GM19372 (cell line): ENCODE results near the gene VIT.

ENCODE experiments used
- ATAC-seq: cut with Tn5 transposase; IDR thresholded peaks from one replicate; pipeline ENCODE4 v1.9.1; 2021; ENCODE audit warnings: mild to moderate bottlenecking, low read depth, moderate library complexity; ENCODE audit not compliant: unreplicated experiment

Gene VIT

DNA sequence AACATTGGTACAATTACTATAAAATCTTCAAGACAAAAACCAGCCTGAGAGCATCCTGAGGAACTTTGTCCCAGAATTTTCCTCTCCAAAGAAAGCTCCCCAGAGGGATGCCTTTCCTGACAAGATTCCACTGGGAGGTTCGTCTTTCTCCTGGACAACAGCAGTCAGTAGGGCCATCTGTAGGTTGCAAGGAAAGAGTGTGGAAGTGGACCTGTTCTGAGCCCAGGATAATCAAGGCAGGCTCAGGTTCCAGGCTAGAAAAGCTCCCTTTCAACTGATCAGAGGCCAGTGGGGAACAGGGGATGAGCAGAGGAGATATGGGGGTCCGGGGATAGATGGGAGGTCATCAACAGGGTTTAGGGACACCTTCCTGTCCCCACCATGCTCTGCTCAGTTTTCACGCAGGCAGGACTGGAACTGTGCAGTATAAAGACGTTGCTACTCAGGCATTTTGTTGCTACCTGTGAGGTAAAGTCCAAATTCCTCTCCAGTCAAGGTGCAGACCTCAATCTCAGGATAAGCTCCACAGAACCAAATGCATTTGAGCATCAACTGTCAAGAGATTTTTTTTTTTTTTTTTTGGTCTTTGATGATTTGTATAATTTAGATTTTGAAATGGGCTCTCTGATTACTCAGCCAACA, 143.6 kb downstream of the VIT start:
- ATAC-seq, result no peak

DNA sequence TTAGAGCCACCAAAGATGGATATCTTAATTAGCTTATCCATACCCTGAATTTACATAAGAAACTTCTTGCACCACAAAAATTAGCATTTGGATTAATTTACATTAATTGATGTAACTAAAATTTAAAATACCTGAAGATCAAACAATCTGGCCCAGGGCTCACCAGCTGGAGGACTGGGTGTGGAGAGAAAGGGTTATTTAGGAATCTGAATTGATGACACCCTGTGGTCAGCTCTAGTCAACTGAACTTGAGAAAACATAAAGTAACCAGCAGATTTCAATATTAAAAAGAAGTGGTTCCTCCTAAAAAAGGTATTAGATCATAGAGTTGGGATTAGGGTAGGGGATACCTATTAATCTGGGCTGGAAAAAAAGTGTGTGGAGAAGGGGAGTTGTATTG, 147.3 kb downstream of the VIT start:
- no peak for ATAC-seq

DNA sequence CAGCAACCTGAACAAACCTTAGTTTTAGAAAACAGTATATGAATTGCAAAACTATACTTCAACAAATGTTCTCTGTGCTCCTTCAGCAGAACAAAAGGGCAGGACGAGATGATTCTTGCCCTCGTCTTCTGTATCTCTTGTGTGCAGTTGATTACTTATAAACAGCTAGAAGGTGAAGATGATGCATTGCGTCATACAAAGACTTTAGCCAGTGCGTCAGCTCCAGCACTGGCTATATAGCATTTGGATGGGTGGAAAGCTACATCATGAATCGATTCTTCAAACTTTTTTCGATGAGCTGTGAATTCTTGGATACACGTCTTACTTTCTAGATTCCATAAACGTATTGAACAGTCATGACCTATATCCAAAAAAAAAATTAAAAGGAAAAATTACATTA, 152.8 kb downstream of the VIT start:
- no peak for ATAC-seq

DNA sequence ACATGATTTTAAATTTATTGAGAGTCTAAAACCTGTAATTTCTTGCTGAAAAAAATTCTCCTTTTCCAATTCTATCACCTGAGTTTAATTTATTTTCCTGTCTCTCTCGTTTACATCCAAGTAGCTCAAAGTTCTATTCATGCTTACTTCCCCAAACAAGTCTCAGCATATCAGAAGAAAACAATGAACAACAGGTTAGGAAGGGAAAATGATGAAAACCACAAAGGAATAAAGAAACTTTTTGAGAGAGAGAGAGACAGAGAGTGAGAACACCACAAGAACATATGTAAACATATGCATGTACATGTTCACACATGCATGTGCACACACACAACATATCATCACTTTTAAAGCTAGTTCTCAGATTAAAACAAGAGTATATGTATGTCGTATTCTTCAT, 157.7 kb downstream of the VIT start:
- no peak for ATAC-seq

DNA sequence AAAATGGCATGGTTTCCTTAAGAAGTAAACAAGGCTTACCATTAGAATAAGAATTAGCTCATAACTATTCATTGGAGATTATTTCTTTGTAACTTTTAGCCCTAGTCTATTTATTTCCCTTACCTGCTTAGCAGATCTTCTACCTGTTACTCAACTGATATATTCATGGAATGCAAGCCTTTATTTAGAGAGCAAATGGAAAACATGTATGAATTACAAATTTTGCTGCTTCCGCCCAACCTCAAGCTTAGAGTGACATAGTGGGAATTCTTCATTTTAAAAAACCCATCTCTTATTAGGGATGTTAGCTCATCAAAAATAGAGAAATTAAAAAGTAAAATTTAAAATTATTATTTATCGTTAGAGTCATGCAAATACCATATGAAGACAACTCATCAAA, 158.9 kb downstream of the VIT start:
- ATAC-seq, result no peak

DNA sequence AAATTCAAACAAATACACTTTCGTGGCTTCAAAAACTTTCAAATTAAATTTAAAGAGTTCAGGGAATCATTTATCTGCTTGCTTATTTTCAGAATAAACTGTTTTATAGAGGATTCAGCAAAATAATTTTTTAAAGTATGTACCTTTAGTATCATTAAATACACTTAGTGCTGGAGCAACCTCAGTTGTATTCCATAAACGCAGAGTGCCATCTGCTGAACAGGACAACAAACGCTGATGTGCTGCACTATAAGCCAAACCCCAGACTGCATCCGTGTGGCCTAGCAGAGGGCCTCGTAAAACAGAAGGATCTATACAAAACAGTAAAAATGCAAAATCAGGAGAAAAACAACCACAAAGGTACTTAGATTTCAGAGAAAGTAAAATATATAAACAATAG, 161.2 kb downstream of the VIT start:
- ATAC-seq, result no peak

DNA sequence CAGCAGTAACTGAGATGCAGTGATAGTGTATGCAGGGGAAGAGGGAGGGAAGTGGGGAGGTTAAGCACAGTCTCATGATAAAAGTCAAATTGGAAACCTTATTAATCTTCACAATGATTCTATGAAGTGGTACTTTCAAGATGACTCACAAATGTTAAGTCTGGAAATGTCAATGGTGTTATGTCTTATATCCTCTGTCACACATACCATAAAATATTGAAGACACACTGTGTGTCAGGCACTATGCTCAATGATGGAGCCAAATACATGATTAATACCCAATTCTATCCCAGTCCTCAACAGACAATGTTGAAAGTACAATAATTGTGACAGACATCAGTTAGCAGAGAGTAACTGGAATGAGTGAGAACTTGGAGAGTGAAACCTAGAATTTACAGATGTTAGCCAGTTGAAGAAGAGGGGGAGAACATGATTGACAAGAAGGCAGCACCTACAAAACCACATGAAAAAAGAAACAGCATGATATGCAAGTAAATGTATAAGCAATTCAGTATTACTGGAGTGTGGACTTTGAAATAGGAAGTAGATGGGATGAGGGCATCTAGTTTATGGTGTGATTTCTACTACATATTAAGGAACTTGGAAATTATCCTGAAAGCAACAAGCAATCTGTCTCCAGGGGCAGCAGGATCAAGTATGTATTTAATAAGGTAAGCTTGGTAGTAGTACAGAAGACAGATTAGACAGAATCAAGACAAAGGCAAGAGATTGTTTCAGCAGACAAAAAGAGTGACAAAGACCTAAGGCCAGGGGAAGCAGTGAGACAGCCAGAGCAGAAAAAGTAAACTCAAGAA, 162.3 kb downstream of the VIT start:
- no peak for ATAC-seq

DNA sequence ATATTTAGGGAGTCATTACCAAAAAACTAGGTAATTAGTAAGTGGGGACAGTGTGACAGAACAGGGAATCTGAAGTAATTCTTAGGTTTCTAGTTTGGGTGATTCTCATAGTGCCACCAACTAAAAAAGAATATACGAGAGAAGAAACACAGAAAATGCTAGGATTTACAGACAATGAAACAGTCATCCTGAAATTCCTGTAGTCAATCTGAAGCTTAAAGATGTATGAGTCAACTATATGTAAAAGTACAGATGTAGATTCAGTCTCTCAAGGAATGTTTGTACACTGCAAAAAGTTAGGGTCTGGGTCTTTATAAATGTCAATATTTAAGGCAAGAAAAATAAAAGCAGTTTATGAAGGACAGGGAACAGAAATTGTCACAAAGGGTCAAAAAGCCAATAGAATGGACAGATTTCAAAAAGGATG, 162.9 kb downstream of the VIT start:
- no peak for ATAC-seq

DNA sequence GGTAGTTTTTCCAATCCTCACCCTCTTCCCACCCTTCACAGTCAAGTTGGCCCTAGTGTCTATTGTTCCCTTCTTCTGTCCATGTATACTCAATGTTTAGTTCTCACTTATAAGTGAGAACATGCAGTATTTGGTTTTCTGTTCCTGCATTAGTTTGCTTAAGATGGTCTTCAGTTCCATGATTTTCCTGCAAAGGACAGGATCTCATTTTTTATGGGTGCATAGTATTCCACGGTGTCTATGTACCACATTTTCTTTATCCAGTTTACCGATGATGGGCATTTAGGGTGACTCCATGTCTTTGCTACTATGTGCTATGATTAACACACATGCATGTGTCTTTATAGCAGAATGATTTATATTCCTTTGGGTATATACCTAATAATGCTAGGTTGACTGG, 165.4 kb downstream of the VIT start:
- ATAC-seq, result no peak
